Cardiac septum (tissue), 1 donor: ENCODE data around the gene RILPL2. TPM values are rescaled to one million over a fixed set of nuclear protein-coding genes. Genes with fewer than 3 reads are reported as not detected.
"Not testable (repeated sequence)": the region's sequence is repeated elsewhere in the genome, so short reads cannot be mapped to it uniquely, and the experiment has no call there.

Source experiments
- DNase-seq: peaks from one replicate; pipeline ENCODE4 v3.0.0-alpha.2; 2020; ENCODE audit warnings: low spot score
- intact Hi-C: fragments of 100-400 bp; cut with DNase I; formaldehyde crosslinking; loops from one replicate; pipeline ENCODE4 v1.14.0; 2022
- total RNA-seq: library from RNA; stranded (reverse); fragmentation: NEBNext Ultra II Directional; extraction: Animal tissue kit (Norgen Biotek cat#: 25700); gene quantifications from one replicate; pipeline ENCODE4 v1.2.1, GENCODE V29; 2021
- donor health status: DM: no; HTN: no; CAD: no.

The RILPL2 gene
- total RNA-seq, 1 donor from 2014 or later = 1.6 TPM

DNA sequence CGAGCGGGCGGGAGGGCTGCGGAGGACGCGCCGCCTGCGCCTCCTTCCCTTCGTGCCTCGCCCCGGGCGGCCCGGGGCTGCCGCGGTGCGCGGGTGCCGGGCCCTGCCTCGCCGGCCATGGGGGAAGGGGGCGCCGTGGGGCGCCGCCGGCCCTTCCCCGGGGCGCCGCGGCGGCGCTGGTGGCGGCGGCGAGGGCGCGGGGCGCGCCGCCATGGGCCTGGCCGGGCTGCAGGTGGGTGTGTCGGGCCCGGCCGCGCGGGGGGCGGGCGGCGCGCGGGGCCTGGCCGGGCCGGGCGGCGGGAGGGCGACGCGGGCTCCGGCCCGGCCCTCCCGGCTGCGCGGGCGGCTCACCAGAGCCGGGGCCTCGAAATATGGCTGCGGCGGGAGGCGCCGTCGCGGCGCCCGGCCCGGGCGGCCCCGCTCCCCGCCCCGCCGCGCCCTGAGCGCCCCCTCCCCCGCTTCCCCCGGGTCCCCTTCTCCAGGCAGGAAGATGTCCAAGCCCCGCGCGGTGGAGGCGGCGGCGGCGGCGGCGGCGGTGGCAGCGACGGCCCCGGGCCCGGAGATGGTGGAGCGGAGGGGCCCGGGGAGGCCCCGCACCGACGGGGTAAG, 47.4 kb downstream of the RILPL2 start:
- no peak for DNase-seq
- intact Hi-C loops = loop anchor here (1.0 to 5.0 kb wide), 3 partner anchors 48 to 195 kb away; partner anchors contain the start of genes RILPL1, RILPL2 and TMED2

DNA sequence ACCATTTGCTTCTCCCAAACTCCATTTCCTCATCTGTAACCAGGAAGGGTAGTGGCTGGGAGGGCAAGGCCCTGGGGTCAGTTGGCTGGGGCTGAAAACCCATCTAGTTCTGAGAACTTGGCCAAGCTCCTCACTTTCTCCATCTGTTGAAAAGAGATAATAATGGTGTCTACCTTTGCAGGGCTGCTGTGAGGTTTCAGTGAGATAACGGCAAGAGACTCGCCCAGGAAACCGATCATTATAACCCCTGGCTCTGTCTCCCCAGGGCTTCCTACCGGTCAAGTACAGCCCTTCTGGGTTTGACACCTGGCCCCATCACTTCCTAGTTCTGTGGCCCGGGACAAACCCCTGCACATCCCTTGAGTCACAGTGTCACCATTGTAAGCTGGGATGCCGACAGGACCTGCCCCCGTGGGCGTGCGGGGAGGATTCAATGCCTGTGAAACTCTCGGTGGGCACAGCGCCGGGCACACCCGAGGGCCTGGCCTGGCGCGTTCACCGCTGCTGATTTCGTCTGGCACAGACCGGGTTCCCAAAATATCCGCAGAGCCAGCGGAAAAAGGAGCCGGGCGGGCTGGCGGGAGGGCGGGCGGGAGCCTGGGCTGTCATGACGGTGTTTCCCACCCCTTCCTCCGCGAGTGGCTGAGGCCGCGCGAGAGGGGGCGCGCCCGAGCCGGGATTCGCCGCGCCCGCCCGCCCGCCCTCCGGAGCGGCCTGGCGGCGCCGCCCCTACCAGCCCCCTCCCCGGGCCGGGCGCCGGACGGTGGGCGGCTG, 48.1 kb downstream of the RILPL2 start:
- intact Hi-C loops = loop anchor here (1.0 to 5.0 kb wide), 3 partner anchors 49 to 196 kb away; partner anchors contain the start of genes RILPL1, RILPL2 and TMED2
- peak; percentile 93 for DNase-seq

DNA sequence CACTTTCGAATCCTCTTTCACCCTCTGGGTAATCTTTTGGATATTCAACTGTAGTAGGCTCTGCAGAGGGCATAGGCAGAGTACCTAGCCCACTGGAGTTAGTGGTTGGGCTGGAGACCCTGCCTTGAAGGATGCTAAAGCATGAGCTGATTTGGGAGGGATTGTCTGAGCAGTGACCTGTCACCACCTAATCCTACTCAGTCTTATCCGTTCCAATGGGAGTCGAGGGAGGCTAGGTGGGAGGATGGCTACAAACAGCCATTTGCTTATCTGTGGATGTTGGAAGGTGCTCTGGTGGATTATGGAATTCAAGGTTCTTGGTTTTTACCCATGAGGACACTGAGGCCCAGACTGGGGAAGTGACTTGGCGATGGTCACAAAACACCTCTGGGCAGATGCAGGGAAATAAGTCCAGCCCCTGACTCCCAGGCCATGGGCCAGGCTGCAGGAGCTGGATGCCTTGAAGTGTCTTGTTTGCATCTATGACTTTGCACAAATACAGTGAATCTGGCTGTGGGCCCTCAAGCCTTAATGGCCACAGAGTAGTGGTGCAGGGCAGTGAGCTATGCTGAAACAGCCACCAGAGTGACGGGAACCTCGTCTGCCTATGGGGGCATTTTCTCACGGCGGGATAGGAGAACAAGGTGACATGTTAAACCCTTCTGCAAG, 48.8 kb downstream of the RILPL2 start:
- no peak for DNase-seq
- intact Hi-C loops = loop anchor here (1.0 to 5.0 kb wide), 3 partner anchors 50 to 197 kb away; partner anchors contain the start of genes RILPL1, RILPL2 and TMED2

DNA sequence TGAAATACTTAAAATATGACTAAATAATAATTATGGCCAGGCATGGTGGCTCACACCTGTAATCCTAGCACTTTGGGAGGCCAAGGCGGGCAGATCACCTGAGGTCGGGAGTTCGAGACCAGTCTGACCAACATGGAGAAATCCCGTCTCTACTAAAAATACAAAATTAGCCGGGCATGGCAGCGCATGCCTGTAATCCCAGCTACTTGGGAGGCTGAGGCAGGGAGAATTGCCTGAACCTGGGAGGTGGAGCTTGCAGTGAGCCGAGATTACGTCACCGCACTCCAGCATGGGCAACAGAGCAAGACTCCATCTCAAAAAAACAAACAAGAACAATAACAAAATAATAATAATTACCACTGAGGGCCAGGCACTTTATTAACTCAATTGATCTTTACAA, 50.9 kb downstream of the RILPL2 start:
- DNase-seq = not testable (repeated sequence)
- intact Hi-C loops = loop anchor here (5.0 kb wide), 2 partner anchors 52 to 147 kb away; partner anchors contain the start of genes RILPL1 and RILPL2

DNA sequence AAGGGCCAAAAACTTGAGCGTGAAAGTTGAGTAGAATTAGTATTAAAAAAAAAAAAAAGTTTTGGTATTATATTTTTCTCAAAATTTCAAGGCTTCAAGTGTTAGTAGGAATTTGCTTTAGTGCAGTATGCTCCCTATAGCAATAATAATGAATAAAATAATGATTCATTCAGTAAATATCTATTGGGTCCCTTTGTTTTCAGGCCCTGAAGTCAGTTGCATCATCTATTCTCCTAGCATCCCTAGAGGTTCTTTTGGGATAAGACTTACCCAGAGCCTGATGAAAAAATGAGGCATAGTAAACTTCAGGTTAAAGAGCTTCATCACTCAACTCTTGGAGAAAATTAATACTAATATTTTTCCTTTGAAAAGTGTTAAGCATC, 51.5 kb downstream of the RILPL2 start:
- no peak for DNase-seq
- intact Hi-C loops = loop anchor here (5.0 kb wide), 2 partner anchors 52 to 147 kb away; partner anchors contain the start of genes RILPL1 and RILPL2

DNA sequence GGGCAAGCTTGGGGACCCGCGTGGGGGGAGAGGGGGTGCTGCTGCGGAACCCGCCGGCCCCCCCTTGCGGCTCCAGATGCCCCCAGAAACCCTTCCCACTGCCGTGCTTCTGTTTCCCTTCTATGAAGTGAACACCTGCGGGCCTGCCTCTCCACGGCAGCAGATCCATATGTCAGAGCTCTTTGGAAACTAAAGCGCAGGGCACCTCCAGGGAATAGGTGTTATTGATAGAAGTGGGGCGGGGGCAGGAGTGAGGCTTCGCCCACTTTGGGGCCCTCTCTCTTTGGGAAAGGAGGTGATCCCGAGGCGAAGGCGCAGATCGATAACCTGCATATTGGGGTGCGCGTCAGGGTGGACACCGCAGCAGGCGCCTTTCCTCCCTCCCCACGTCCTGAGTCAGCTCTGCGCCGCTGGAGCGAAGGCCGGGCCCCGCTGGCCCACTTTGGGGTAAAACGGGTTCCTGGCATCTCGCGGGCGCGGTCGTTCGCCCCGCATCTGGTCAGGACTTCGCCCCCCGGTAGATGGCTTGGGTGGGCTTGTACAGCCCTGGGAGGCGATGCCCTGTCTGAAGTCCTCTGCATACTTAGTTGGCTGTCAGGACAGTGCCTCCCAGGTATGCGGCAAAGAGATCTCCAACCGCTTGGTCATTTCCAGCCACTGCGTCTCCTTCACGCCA, 52.0 kb downstream of the RILPL2 start:
- intact Hi-C loops = no loop called here
- DNase-seq = no peak

DNA sequence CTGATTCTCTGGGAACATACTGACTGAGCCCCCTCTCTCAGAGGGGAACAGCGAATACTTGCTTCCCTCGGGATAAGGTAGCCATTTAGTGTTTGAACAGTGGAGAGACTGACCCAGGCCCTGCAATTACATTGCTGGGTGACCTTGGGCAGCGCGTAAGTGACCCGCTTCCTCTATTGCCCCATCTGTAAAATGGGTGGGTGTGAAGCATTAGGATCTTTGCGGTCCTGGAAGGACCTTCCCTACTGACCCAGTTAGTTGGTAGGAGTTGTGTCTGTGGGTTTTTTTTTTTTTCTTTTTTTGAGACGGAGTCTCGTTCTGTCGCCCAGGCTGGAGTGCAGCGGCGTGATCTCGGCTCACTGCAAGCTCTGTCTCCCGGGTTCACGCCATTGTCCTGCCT, 53.8 kb downstream of the RILPL2 start:
- DNase-seq = no peak

DNA sequence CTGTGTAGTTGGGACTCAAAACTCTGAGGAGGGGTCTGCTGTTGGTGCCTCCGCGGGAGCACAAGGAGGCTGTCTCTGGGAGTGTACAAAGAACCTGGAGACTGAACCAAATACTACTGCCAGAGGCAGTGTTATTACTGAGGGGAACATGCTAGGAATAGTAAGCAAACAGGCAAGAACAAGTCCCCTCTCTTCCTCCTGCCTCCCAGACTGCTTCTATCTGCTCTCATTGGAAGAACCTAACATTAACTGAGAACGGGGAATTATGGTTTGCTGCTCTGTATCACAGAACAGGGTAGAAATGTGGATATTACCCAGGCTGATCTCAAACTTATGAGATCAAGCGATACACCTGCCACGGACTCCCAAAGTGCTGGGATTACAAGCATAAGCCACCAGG, 57.1 kb downstream of the RILPL2 start:
- DNase-seq = no peak
- intact Hi-C loops = no loop called here

More for the DNA sequence above, 53.8 kb downstream of the RILPL2 start:
- intact Hi-C loops = loop anchor here (2.0 kb wide), 1 partner anchor 18 kb away; the partner anchor contains the start of gene SBNO1

DNA sequence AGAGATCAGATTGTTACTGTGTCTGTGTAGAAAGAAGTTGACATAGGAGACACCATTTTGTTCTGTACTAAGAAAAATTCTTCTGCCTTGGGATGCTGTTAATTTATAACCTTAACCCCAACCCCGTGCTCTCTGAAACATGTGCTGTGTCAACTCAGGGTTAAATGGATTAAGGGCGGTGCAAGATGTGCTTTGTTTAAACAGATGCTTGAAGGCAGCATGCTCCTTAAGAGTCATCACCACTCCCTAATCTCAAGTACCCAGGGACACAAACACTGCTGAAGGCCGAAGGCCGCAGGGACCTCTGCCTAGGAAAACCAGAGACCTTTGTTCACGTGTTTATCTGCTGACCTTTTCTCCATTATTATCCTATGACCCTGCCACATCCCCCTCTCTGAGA, 64.1 kb downstream of the RILPL2 start:
- intact Hi-C loops, DNase-seq: not testable (repeated sequence)

DNA sequence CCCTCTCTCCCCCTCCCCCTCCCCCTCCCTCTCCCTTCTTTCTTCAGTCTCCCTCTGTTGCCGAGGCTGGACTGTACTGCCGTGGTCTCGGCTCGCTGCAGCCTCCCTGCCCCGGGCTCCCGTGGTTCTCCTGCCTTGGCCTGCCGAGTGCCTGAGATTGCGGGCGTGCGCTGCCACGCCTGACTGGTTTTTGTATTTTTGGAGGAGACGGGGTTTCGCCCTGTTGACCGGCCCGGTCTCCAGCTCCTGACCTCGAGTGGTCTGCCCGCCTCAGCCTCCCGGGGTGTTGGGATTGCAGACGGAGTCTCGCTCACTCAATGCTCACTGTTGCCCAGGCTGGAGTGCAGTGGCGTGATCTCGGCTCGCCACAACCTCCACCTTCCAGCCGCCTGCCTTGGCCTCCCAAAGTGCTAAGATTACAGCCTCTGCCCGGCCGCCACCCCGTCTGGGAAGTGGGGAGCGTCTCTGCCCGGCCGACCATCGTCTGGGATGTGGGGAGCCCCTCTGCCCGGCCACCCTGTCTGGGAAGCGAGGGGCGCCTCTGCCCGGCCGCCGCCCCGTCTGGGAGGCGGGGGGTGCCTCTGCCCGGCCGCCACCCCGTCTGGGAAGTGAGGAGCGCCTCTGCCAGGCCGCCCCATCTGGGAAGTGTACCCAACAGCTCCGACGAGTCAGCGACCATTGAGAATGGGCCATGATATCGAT, 64.7 kb downstream of the RILPL2 start:
- intact Hi-C loops, DNase-seq: not testable (repeated sequence)

DNA sequence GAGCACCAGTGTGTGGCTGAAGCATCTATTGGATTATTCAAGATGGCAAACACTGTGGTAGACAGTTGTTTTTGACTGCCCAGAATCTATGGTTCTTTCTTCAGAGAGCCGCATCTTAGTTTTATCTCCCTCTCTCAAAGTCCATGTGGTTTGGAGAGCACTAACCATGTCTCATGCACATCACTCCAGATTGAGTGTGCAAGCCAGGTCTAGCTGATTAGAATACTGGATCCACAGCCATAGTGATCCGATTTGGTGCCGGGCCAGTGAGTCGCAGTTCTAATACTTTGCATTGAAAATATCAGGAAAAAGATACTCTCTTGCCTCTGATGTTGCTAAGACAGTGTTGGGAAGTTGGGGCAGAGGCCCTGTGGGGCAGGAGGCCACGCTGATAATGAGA, 67.3 kb downstream of the RILPL2 start:
- intact Hi-C loops = no loop called here
- DNase-seq = no peak

DNA sequence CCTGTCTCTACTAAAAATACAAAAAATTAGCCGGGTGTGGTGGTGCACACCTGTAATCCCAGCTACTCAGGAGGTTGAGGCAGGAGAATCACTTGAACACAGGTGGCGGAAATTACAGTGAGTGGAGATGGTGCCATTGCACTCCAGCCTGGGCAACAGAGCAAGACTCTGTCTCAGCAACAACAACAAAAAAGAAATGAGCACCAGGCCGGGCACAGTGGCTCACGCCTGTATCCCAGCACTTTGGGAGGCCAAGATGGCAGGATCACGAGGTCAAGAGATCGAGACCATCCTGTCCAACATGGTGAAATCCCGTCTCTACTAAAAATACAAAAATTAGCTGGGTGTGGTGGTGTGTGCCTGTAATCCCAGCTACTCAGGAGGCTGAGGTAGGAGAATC, 68.1 kb downstream of the RILPL2 start:
- DNase-seq, intact Hi-C loops: not testable (repeated sequence)

DNA sequence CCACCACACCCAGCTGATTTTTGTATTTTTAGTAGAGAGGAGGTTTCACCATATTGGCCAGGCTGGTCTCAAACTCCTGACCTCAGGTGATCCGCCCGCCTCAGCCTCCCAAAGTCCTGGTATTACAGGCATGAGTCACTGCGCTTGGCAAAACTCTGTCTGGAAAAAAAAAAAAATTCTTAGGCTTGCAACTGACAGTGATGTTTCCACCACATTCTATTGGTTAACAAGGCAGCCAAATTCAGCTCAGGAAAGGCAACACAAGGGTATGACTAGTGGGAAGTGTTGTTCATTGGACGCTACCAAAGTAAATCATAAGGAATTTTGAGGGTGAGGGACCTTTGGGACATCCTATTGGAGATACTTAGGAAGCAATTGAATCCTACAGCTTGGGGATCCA, 69.0 kb downstream of the RILPL2 start:
- DNase-seq = no peak
- intact Hi-C loops = no loop called here

Other genes starting within 250 kb of the RILPL2 start
- 22.0 TPM for gene MPHOSPH9, start 203.5 kb downstream of the RILPL2 start, total RNA-seq
- gene MTRFR, start 203.2 kb downstream of the RILPL2 start, total RNA-seq = 7.8 TPM
- 82.3 TPM for gene CDK2AP1, start 164.8 kb downstream of the RILPL2 start, total RNA-seq
- 25.3 TPM for gene SBNO1, start 71.8 kb downstream of the RILPL2 start, total RNA-seq
- 36.4 TPM for gene KMT5A, start 52.6 kb downstream of the RILPL2 start, total RNA-seq
- 24.3 TPM for gene SNRNP35, start 21.5 kb upstream of the RILPL2 start, total RNA-seq
- gene RILPL1, start 97.0 kb upstream of the RILPL2 start, total RNA-seq = 85.3 TPM
- gene TMED2, start 147.9 kb upstream of the RILPL2 start, total RNA-seq = 150 TPM
- 5.1 TPM for gene DDX55, start 165.4 kb upstream of the RILPL2 start, total RNA-seq
- 27.9 TPM for gene EIF2B1, start 197.0 kb upstream of the RILPL2 start, total RNA-seq
- 12.9 TPM for gene GTF2H3, start 197.1 kb upstream of the RILPL2 start, total RNA-seq
- 3.1 TPM for gene TCTN2, start 234.4 kb upstream of the RILPL2 start, total RNA-seq